HCEC 1CT (cell line): ENCODE results near the gene LATS2.
A peak's percentile ranks its signal among the peaks of the same experiment; 100 is the strongest.

Experiments
- DNase-seq: peaks from one replicate; pipeline ENCODE4 v3.0.0-alpha.2; 2017

Gene LATS2

GRCh38 chr13:21046203-21046602 lies 15.2 kb downstream of the LATS2 start:
- no peak for DNase-seq

GRCh38 chr13:21045100-21045499 lies 16.3 kb downstream of the LATS2 start:
- DNase-seq = no peak

GRCh38 chr13:21043898-21044297 lies 17.5 kb downstream of the LATS2 start:
- DNase-seq = peak; percentile 67

- DNase-seq = no peak
Observed at GRCh38 chr13:21040120-21040826, 21.1 kb downstream of the LATS2 start.

GRCh38 chr13:21039097-21039800 lies 22.1 kb downstream of the LATS2 start:
- no peak for DNase-seq

- no peak for DNase-seq
Observed at GRCh38 chr13:21037656-21038055, 23.7 kb downstream of the LATS2 start.

- no peak for DNase-seq
Observed at GRCh38 chr13:21035498-21035897, 25.9 kb downstream of the LATS2 start.

- no peak for DNase-seq
Observed at GRCh38 chr13:21034603-21035191, 26.7 kb downstream of the LATS2 start.

- peak; percentile 17 for DNase-seq
Observed at GRCh38 chr13:21033856-21034602, 27.4 kb downstream of the LATS2 start.

GRCh38 chr13:21033212-21033840 lies 28.1 kb downstream of the LATS2 start:
- peak; percentile 32 for DNase-seq

- DNase-seq = no peak
Observed at GRCh38 chr13:21032656-21033055, 28.7 kb downstream of the LATS2 start.

- no peak for DNase-seq
Observed at GRCh38 chr13:21031594-21032275, 29.7 kb downstream of the LATS2 start.

- DNase-seq = no peak
Observed at GRCh38 chr13:21025539-21025938, 35.8 kb downstream of the LATS2 start.

- no peak for DNase-seq
Observed at GRCh38 chr13:21022056-21022979, 39.1 kb downstream of the LATS2 start.

GRCh38 chr13:21020581-21020980 lies 40.8 kb downstream of the LATS2 start:
- no peak for DNase-seq

GRCh38 chr13:21020176-21020575 lies 41.2 kb downstream of the LATS2 start:
- DNase-seq = no peak

- DNase-seq = no peak
Observed at GRCh38 chr13:21018220-21018619, 43.2 kb downstream of the LATS2 start.

GRCh38 chr13:21016487-21016886 lies 44.9 kb downstream of the LATS2 start:
- no peak for DNase-seq

- DNase-seq = peak; percentile 63
Observed at GRCh38 chr13:21015284-21015683, 46.1 kb downstream of the LATS2 start.

GRCh38 chr13:21014502-21015170 lies 46.8 kb downstream of the LATS2 start:
- peak; percentile 77 for DNase-seq

GRCh38 chr13:21014139-21014501 lies 47.3 kb downstream of the LATS2 start:
- no peak for DNase-seq
